GM21390 (cell line): ENCODE data around the gene INKA2.

Experiments
- ATAC-seq: cut with Tn5 transposase; IDR thresholded peaks from one replicate; pipeline ENCODE4 v1.9.1; 2021; ENCODE audit not compliant: unreplicated experiment

Gene INKA2

DNA sequence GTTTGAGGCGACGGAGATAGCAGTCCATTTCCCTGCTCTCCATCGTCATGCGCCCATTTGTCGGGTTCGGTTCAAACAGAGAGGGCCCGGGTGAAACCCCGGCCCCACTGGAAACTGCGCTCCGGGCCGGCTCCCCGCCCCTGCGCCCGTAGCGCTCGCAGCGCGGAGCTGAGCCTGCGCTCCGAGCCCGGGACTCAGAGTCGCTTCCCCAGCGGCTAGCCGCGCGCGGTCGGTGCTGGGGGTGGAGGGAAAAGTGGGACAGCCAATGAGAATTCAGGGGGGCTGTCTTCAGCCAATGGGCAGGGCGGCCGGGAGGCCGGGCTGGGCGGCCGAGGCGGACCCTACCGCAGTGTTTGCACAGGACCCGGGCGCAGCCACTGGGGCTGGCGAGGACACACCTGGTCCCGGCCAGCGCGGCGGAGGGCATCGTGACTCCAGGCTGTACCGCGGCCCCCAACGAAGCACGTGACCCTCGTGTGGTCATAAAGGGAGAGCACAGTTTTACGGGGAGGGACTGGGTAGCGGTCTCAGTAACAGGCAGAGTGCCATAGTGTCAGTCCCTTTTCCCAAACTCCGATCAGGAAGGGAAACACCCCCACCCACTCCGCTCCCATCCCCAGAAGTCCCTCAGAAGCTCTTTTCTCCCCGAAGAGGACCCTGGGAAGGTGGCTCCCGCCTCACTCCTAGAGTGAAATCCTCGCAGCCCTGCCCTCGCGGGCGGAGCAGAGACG is at the start of gene INKA2:
INKA2 (minus strand) TSS at position 202 of the 731 bp plus-strand sequence; CDS start at position 49, 153 bp downstream.
- ATAC-seq = peak; percentile 83

DNA sequence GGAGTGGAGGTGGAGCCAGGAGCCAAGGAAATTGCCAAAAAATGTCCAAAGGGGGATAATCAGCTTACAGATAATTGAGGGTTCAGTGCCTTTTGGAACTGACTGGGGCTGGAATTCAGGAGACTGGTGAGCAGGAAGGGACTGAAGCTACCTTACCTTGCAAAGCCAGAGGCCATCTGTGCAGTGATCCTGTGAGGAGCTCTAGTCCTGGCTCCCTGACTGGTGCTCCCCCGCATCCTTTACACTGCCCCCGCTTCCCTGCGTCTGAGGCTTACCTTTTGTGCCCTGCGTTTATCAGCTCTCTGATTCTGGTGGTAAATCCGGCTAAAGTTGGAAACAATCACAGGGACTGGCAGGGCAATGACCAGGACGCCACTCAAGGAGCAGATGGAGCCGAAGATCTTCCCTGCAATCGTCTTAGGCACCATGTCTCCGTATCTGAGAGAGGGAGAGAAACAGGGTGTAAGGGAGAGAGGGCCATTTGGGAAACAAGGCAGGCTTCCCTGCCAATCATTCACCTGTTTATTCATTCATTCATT is 47.5 kb upstream of the INKA2 start:
- ATAC-seq = no peak

DNA sequence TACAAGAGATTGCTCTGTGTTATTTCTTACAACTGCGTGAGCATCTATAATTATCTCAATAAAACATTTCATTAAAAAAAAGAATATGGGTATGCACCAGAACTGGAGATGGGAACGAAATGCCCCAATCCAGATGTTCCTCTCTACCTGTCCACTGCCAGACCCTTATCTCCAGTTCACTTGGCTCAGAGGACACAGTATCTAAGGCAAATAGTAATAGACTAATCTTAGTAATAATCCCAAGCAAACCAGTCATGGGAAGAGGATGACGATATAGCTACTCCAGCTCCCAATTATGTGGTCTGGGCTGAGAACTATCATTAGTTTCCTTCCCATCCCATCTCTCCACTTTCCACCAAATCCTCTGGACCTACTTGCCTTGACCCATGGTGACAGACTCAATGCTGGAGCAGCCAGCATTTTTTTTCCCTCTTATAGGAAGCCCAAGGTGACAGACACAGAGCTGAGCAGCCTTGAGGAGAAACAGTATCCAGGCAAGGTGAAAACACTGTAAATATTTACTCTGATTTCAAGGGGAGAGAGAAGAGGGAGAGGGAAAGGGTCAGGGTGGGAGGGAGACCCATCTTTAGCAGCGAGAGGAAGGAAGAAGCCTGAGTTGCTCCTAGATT is 45.2 kb upstream of the INKA2 start:
- ATAC-seq = no peak

DNA sequence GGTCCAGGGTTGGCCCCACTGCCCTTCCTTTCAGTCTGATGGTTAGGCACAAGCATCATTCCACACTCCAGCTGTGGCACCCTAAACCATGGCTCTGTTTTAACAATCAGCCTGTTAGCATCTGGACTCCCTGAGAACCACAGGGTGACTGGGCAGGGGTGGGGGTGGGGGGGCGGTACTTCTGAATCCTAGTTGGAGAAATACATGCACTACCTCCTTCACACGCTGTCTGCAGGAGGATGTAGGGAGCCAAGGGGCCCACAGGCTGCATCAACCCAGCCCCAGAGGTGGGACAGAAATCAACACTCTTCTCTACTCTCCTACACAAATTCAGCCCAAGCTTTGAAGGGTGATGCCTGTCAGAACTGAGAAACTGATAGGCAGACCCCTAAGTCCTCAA is 40.4 kb upstream of the INKA2 start:
- ATAC-seq = no peak

DNA sequence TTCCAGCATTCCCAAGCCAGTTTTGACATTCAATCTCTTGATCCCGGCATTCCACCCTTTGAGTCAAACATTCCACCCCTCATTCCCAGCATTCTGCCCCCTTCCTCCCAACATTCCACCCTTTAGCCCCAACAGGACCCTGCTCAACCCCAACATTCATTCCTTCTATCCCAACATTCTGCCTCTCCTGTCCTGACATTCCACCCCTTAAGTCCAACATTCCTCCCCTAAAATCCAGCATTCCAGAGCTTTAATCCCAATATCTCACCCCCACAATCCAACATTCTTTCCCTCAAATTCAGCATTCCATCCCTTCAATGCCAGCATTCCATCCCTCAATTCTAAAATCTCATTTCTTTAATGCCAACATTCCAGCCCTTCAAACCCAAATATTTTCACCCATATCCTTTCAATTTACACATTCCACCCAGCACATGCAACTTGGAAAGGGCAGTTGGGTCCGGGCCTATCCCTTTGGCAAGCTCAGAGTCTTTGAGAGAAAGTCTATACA is 39.4 kb upstream of the INKA2 start:
- no peak for ATAC-seq

DNA sequence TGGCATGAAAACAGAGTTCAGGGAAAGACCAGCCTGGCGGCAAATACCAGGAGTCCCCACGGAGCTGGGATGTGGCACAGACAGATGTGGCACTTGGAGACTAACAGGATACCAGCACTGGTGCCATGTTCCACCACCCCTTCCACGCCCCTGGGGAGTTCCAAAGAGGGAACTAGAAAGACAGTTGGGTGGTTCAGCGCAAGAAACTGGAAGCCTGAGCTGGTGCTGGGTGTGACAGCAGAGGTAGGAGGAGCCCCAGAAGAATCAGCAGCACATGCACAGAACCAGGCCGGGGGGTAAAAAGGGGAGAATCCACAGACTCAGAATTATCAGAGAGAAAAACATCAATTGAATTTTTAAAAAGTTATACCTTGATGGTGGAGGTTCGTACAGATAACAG is 38.9 kb upstream of the INKA2 start:
- ATAC-seq = no peak

DNA sequence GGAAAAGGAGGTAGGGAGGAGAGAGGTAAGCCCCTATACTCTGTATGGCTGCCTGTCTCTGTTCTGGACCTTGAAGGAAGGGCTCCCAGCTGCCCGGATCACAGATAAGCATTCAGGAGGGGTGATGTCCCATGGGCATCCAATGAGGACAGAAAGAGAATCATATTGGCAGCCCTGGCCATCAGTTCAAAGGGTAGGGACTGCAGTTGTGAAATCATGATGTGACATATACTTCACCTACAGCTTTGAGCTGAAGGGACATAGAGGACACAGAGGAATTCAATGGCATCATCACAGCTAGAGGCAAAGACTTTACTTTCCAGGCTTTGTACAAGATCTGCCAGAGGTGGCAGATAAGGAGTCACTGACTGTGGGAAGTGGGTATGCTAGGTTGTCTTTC is 38.1 kb upstream of the INKA2 start:
- no peak for ATAC-seq

DNA sequence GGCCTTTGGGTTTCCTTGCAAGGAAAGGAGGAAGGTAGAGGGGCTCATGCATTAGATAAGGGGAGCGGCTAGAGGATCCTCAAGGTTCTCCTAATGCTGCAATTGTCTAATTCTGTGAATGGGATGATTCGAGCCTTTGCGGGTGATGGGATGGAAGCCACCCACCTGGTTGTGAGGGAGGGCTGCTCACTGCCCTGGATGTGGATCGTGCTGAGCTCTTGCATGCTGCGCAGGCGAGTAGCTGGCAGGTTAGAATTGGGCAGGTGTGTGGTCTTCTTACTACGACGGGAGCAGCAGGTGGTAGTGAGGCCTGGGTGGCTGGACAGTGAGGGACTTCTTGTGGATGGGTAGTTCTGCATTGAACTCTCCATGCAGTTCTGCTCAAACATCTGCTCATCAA is 37.7 kb upstream of the INKA2 start:
- ATAC-seq = no peak

DNA sequence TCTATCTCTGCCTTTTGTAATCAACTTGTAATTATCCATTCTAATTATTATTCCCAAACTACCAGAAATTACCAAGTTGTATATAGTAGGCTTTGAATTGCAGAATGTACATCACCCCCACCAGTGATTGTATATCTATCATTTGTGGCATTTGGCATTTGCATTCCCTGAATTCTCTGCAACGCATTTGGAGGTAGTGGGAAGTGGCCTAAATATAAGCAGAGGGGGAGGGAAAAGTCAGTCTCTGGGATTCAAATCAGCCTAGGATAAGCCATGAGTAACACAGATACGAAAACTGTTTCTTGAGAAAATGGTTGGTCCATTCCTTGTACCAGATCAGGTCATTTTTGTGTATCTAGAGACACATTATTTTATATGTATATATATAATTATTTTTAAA is 37.2 kb upstream of the INKA2 start:
- ATAC-seq = no peak

DNA sequence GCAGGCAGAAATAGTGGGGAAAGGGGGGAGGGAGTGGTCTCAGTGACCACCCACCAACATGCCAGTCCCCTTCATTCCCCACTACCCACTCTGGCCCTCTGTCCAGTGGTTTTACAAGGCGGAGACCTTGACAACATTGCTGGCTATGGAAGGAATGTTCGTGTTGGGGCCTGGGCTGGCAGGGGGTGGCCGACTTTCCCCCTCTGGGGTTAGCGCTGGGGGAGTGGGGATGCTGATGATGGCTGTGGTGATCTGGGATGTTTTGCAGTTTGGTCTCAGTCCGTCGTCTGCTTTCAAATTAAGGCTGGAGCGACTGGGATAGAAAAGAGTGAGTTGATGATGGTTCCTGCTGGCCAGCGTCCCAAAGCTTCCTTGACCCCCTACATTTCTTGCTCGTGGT is 36.8 kb upstream of the INKA2 start:
- no peak for ATAC-seq

DNA sequence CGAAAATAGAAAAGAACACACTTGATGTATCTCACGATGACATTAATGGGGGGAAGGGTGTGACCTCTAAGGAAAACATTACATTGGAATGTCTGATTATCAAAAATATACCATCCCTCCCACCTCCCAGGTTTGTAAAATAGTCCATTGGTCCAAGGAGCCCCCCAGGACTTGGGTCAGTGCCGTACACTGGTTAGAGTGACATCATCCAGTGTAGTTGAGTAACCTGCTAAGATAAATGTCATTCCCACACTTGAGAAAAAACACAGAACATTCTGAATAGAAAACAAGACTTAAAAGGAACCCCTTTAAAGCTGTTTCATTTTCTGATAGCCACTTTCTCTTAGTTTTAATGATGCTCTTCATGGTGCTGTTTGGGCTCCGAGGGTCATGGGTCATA is 31.7 kb upstream of the INKA2 start:
- no peak for ATAC-seq

DNA sequence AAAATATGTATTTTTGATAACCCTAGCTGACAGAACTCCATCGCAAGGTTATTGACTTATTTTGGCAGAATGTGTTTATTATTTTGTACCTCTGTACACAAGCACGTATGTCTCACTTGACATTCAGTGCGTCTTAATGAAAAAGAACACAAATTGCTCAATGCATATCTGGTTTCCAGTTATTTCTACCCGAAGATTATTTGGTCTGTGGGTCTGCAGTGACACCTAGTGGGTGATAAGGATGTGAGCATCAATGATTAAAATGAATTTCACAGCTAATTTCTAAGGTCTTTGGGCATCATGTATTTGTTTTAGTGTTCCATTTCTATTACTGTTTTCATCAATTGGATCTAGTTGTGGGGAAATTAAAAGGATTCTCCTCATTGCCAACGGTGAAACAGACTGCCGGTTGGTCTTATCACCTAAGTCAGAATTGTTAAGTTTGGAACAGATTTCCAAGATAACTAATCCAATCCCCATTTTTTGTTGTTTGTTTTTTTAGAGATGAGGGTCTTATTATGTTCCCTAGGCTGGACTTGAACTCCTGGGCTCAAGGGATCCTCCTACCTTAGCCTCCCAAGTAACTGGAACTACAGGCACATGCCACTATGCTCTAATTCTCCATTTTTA is 30.4 kb upstream of the INKA2 start:
- ATAC-seq = no peak

DNA sequence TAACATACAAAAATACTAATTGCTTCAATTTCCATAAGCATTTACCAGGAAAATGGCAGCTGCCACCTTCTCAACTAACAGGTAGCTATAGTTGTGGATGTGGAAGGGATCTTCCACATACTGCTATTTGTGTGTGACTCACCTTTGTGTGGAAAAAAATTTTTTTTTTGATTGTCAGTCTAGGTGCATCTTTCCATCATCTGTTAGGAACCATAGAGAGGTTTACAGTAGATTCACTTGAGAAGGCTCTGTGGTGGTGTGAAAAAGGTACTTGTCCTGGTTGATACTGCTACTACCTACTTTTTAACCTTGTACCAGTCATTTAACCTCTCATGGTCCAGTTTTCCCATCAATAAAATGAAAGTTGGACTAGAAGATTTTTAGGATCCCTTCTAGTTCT is 29.4 kb upstream of the INKA2 start:
- no peak for ATAC-seq

DNA sequence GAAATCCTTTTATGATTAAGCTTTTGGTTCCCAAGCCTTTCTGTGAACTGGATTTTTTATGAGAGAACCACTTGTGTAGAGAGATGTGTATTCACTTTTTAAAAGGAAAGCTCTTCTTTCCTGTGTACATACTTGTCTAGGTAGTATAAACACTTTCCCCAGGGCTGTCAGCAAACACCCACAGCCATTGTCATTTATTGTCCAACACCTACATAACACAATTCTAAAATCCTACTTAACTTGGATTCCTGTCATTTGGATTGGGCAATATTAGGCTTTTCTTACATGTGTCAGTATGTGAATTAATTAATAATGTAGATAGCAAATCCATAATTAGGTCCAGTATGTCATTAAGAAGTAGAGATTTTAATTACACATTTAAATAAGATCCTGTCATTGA is 28.8 kb upstream of the INKA2 start:
- no peak for ATAC-seq

DNA sequence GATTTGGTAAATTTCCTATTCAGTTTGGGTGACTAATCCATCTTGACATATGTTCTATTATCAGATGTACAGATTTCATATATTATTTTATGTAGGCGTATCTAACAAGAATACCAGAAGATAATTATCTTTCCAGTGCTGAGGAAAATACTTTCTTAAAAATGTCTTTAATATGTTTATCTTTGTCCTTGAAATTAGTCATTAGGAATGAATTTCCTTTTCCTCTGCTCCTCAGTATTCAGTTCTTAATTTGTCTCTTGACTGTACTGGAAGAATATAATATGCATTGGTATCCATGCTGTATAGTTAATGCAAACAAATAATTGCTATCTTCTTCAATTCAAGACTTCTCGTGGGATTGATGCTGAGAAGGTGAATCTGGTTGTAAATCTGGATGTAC is 23.1 kb upstream of the INKA2 start:
- no peak for ATAC-seq

DNA sequence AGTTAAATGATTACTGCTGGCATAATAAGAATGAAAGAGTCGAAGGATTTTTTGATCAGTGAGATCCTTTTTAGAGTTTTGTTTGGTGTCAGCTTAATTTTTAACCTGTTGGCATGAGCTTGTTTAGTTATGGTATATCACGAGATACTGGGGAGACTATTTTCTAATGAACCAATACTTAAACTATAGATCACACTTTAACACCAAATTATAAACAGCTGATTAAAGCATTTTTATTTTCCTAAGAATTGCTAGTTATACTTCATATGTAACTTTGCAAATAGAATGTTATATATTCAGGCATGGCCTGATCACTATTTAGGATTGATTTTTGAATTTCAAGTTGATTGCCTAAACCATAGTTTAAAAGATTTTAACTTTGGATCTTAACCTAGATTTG is 22.5 kb upstream of the INKA2 start:
- no peak for ATAC-seq

DNA sequence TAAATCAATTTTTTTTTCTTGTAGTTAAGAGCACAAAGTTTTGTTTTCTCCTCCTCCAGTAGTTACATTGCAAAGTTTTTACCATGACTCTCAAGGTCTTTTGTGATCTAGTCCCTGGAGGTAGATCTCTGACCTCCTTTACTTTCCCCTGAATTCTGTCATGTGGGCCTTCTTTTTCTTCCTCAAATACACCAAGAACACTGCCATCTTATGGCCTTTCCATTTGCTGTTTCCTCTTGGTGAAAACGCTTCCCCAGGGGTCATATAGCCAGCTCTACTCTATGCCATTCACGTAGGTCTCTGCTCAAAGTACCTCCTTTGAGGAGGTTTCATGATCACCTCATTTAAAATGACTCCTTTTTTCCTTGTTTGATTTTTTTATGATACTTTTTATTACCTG is 19.2 kb upstream of the INKA2 start:
- ATAC-seq = no peak

DNA sequence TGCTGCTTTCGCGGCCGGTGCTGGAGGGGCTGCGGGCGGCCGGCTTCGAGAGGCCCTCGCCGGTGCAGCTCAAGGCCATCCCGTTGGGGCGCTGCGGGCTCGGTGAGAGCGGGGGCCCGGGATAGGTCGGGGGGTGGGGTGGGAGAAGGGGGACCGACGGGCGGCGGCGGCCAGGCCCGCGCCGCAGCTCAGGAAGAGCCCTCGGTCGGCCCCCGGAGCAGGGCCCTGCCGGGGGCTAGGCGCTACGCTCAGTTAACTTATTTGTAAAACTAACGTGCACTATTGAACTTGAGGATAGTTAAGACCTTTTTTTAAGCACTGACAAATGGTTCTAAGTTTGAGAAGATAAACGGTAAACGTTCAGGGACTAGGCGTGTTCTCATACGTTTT is 16.9 kb upstream of the INKA2 start:
- ATAC-seq = peak; percentile 20

DNA sequence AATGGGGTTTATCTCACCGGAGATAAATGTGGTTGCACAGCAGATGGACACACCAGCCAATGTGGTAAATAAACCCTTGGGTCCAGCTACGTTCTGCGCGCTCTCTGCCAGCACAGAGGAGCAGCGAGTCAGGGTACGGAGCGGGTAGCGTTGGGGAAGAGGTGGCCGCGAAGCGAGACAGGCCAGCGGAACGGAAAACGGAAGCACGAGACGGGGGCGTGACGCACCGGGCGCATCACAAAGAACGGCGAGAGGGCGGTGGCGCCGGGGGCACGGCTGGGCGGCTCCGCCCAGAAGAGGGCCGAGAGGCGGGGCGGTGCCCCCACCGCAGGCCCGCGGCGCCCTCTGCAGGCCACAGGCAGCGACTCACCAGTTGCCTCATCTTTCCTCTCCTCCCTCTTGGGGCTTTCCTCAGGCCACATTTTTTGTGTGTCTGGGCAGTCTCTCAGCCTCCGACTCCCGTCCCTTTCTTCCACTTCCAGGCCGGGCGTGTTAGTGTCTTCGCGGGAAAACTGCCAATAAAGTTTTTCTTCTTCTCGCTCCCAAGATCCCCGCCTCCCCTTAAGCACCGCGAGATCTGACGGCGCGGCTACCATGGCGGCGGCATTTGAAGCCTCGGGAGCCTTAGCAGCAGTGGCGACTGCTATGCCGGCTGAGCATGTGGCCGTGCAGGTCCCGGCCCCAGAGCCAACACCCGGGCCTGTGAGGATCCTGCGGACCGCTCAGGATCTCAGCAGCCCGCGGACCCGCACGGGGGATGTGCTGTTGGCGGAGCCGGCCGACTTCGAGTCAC is 16.3 kb upstream of the INKA2 start, which contains the start of gene DDX20:
DDX20 (plus strand) TSS at position 571 of the 793 bp plus-strand sequence; CDS start at position 595, 24 bp downstream.
- ATAC-seq = peak; percentile 87

DNA sequence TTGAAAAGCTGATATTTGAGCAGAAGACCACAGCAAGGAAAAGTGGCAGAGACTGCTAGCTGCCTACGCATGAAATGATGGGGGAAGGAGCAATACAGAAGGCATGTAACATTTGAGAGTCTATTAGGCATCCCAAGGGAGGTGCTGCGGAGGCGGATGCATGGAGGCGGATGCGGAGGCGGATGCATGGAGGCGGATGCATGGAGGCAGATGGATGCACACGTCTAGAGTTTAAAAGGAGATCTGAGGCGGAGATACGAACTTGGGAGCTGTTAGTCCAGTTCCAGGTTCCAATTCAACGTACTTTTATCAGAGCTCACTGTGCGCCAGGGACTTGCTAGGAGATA is 15.8 kb upstream of the INKA2 start:
- ATAC-seq = peak; percentile 2

DNA sequence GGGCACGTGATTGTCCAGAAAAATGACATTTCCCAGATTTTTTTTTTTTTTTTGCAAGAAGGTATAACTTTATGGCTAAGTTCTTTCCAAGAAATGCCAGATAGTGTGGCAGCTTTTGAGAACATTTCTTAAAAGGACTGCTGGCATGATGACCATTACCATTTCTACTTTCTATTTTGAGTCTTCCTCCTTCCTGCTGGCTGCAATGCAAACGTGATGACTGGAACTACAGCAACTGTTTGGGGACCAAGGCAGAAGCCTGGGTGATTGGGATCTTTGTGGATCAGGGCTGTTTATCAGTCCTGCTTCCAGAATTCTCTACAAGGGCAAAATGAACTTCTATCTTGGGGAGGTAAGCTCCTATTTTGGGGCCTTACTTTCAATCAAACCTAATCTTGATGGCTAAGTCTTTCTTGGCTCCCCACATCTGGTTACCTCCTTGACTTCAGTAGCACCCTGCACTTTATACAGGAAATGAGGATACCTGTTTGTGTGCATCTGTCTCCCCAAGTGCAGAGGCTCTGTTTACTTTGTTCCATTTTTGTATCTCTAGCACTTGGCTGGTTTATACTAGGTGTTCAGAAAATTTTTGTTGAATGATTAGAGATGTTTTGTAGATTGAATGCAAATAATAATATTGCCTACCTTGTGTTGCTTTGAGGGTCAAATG is 12.8 kb upstream of the INKA2 start:
- ATAC-seq = no peak
